ENCODE measurements around the gene MACROD2. TPM values are rescaled to one million over a fixed set of nuclear protein-coding genes. Genes with fewer than 3 reads are reported as not detected.

The MACROD2 gene
- total RNA-seq, 1 experiment from 2014 or later: 1.6 TPM

GRCh38 chr20:15482525-15482924 lies 1487.2 kb downstream of the MACROD2 start:
- no peak overlapping the region for H4K8ac ChIP-seq (replicated peaks; ENCODE audit: insufficient read length, low read depth, low read length)
- H3K27ac Mint-ChIP-seq: no peak overlapping the region
- no peaks in the 10 kb centered on the region for H3K9me3 ChIP-seq (ENCODE audit: control insufficient read depth, low read depth, low read length)
- no peak overlapping the region for H3K14ac ChIP-seq (ENCODE audit: insufficient read depth, low read length)
- no peaks in the 10 kb centered on the region for H4K20me1 ChIP-seq (ENCODE audit: control insufficient read depth, insufficient read depth, insufficient read length)
- no peak overlapping the region for H3K4me3 Mint-ChIP-seq
- H2BK120ac ChIP-seq (ENCODE audit: low read depth, low read length, poor library complexity, severe bottlenecking): no peak overlapping the region
- H2AK5ac ChIP-seq (ENCODE audit: insufficient read length, low read length): no peak overlapping the region
- H4K91ac ChIP-seq (ENCODE audit: insufficient read length, low read depth, low read length): no peak overlapping the region
- H3K4me2 ChIP-seq (ENCODE audit: insufficient read depth, insufficient read length, low read length): no peak overlapping the region
- no peak overlapping the region for H3K9ac ChIP-seq (ENCODE audit: extremely low read depth, insufficient read length, low read length)
- H3K79me1 ChIP-seq (ENCODE audit: insufficient read depth, low read depth, low read length, poor library complexity, severe bottlenecking): no peaks in the 10 kb centered on the region
- no peaks in the 10 kb centered on the region for H3K27me3 Mint-ChIP-seq (ENCODE audit: low read depth)
- no peaks in the 10 kb centered on the region for H3K79me2 ChIP-seq (ENCODE audit: insufficient read depth, low read length)
- H3K9me3 Mint-ChIP-seq: no peaks in the 10 kb centered on the region; a peak in 1 of 5 replicates
- no peak overlapping the region for H2BK5ac ChIP-seq (ENCODE audit: insufficient read length, low read length)
- H3K4me1 Mint-ChIP-seq: peaks cover 11 to 14% of the 10 kb centered on the region in 2 experiments
- peak; percentile 51 for TF ChIP-seq CTCF (conservative IDR thresholded peaks at IDR 0.05)
- no peaks in the 10 kb centered on the region for H3K23me2 ChIP-seq (ENCODE audit: insufficient read length, low read depth, low read length, poor library complexity, severe bottlenecking)
- H3K18ac ChIP-seq (ENCODE audit: insufficient read length, low read depth, low read length): no peak overlapping the region
- H3K27ac ChIP-seq (ENCODE audit: insufficient read length, low read depth, low read length): no peak overlapping the region
- peaks cover 0 to 3% (median 0%) of the 10 kb centered on the region in 3 experiments; a peak in 2 of 7 replicates for H3K36me3 Mint-ChIP-seq (ENCODE audit: insufficient read depth in 1 of 3, low read depth in 3 of 3)
- H2AFZ ChIP-seq (ENCODE audit: low read length): no peak overlapping the region
- 0 out of 2 replicates have a peak, but pooled peaks cover 2% of the 10 kb centered on the region for H3K4me1 ChIP-seq (ENCODE audit: insufficient read depth, low read length)
- H2BK12ac ChIP-seq (ENCODE audit: insufficient read length, low read depth, low read length): no peak overlapping the region
- no CpG with 5 or more reads among the region's 3 CpGs for whole genome bisulfite sequencing (ENCODE audit: extremely low coverage, insufficient read length, low lambda C conversion rate)
- no peak for DNase-seq
- no peak overlapping the region for H3K4ac ChIP-seq (ENCODE audit: low read depth, low read length)
- no peaks in the 10 kb centered on the region for H3K27me3 ChIP-seq (ENCODE audit: insufficient read depth, low read length)
- H3T11ph ChIP-seq (ENCODE audit: low read length): no peak overlapping the region
- H2BK20ac ChIP-seq (ENCODE audit: low read depth, low read length, poor library complexity, severe bottlenecking): no peak overlapping the region
- no peak overlapping the region for H3K56ac ChIP-seq (ENCODE audit: insufficient read length, low read depth, low read length)
- H3K23ac ChIP-seq (ENCODE audit: insufficient read length, low read depth, low read length): no peak overlapping the region
- no peak overlapping the region for H4K5ac ChIP-seq (ENCODE audit: insufficient read length, low read depth, low read length)
- H2BK15ac ChIP-seq (ENCODE audit: low read depth, low read length): no peak overlapping the region

All from H9 (cell line).